GM18867 (cell line): ENCODE data around the gene BNC2.

ENCODE experiments used
- ATAC-seq: cut with Tn5 transposase; IDR thresholded peaks from one replicate; pipeline ENCODE4 v1.9.1; 2021; ENCODE audit warnings: mild to moderate bottlenecking, moderate library complexity; ENCODE audit not compliant: unreplicated experiment

The BNC2 gene

GRCh38 chr9:16823906-16824305, 46.6 kb downstream of the BNC2 start:
- ATAC-seq = no peak

GRCh38 chr9:16821344-16821743, 49.1 kb downstream of the BNC2 start:
- ATAC-seq = no peak

GRCh38 chr9:16817514-16817913, 53.0 kb downstream of the BNC2 start:
- ATAC-seq = no peak

DNA sequence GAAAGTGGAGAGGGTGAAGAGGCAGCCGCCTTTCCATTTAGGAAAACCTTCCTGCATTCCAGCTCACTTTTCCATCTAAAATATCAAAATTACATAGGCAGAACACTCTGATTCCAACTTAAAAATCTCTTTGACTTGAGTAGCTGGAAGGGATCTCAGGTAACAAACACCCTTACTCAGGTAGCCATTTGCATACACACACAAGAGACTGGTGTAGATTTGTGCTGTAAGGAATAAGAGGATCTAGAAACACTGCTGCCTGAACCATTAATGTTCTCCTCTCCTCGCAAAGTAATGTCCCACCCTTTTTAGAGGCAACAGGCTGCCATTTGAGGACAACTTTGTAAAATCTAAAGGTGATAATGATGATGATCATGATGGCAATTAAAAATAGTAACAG, 53.5 kb downstream of the BNC2 start:
- ATAC-seq = no peak

DNA sequence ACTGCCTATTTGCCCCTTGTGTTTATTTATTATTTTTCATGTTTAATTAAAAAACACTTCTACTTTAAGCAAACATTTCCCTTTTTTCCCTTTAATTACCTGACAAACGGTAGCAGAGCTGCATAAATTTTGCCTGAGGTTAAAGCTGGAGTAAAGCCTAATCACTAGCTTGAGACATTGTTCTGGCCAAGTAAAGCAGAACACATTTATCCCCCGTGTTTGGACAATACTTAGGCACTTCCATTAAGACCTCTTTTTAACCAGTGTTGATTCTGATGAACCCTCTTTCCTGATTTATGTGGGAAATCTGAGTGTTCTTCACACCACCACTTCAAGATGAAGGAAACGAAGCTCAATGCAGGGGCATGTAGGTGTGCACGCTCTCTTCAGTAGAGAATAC, 54.5 kb downstream of the BNC2 start:
- no peak for ATAC-seq

DNA sequence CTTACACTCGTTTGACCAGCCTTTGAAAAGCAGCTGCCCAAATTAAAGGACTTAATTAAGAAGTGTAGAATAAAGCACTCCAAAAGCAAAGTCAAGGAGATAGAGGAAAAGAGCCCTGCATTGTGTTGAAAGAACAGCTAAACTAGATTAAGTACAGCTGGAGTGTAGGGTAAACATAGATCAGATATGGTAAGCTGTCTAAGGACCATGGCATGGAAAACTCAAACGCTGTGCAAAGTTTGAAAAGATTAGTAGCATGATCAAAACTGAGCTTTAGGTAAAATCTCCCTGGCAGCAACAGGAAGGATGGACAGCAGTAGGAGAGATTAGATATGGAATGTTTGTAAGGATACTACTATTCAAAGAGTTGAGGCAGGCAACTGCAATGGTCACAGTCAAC, 55.4 kb downstream of the BNC2 start:
- no peak for ATAC-seq

- no peak for ATAC-seq
These were observed 56.6 kb downstream of the BNC2 start for GRCh38 chr9:16813838-16814237.

- ATAC-seq = no peak
These were observed 58.3 kb downstream of the BNC2 start for GRCh38 chr9:16811987-16812685.

- no peak for ATAC-seq
These were observed 60.4 kb downstream of the BNC2 start for GRCh38 chr9:16809912-16810610.

DNA sequence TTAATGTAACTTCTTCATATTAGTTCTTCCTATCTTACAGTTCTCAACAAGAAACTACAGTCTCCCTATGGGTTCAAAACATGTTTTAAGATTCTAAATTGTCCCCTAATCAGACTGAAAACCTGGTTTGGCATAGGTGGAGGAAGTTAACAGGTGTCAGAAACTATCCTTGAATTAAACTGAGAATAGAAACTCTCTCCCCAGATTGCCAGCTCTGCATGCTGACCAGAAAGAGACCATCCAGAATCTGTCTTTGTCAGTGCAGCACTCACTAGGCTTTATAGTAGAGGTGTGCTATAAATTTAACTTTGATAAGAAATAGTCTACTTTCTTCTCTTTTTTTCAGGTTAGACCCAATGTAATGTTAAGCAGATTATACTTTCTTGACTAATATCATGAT, 63.8 kb downstream of the BNC2 start:
- no peak for ATAC-seq

DNA sequence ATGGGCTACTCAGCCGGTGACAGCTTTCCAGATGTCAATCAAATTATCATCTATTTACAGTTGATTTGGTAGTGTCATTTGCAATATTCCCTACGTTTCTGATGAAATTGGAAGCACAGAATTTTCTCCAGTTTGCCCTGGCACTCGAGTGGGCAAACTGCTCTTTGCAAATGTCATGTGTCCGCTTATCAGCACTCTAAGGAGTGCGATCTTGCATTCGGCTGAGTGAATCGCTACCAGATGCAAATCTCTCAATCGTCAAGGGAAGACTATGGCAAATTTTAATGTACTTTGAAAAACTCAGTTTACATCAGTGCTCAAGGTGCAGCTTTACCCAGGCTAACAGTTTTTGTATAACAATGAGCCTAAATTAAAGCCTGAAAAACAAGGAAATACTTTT, 66.8 kb downstream of the BNC2 start:
- ATAC-seq = no peak

- no peak for ATAC-seq
These were observed 68.5 kb downstream of the BNC2 start for GRCh38 chr9:16801871-16802466.

- no peak for ATAC-seq
These were observed 74.1 kb downstream of the BNC2 start for GRCh38 chr9:16796304-16796825.

- no peak for ATAC-seq
These were observed 75.4 kb downstream of the BNC2 start for GRCh38 chr9:16794871-16795639.

GRCh38 chr9:16794103-16794502, 76.4 kb downstream of the BNC2 start:
- no peak for ATAC-seq

- ATAC-seq = no peak
These were observed 82.7 kb downstream of the BNC2 start for GRCh38 chr9:16787724-16788123.

DNA sequence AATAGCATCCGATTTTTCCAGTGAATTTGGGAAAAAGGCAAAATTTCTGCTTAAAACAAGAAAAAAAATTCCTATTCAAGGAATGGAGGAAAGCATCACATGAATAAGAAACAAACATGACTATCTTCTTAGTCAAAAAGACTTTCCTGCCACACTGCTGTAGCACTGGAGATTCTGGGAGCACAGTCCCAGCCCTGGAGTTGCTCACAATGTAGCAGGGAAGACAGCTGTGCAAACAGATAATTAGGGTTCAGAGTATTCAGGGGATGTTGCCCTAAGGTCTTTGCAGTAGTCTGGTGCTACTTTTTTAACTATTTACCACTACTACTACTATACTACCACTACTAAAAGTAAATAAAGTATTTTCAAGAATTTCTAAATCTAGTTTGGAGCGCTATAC, 86.5 kb downstream of the BNC2 start:
- ATAC-seq = no peak

- no peak for ATAC-seq
These were observed 88.0 kb downstream of the BNC2 start for GRCh38 chr9:16782490-16782889.

GRCh38 chr9:16775330-16775729, 95.1 kb downstream of the BNC2 start:
- no peak for ATAC-seq

- ATAC-seq = no peak
These were observed 96.9 kb downstream of the BNC2 start for GRCh38 chr9:16773617-16774016.

- ATAC-seq = no peak
These were observed 97.4 kb downstream of the BNC2 start for GRCh38 chr9:16773116-16773515.
